ENCODE results near the gene ANO8. TPM values are rescaled to one million over a fixed set of nuclear protein-coding genes. Genes with fewer than 3 reads are reported as not detected.

The ANO8 gene, protein sequence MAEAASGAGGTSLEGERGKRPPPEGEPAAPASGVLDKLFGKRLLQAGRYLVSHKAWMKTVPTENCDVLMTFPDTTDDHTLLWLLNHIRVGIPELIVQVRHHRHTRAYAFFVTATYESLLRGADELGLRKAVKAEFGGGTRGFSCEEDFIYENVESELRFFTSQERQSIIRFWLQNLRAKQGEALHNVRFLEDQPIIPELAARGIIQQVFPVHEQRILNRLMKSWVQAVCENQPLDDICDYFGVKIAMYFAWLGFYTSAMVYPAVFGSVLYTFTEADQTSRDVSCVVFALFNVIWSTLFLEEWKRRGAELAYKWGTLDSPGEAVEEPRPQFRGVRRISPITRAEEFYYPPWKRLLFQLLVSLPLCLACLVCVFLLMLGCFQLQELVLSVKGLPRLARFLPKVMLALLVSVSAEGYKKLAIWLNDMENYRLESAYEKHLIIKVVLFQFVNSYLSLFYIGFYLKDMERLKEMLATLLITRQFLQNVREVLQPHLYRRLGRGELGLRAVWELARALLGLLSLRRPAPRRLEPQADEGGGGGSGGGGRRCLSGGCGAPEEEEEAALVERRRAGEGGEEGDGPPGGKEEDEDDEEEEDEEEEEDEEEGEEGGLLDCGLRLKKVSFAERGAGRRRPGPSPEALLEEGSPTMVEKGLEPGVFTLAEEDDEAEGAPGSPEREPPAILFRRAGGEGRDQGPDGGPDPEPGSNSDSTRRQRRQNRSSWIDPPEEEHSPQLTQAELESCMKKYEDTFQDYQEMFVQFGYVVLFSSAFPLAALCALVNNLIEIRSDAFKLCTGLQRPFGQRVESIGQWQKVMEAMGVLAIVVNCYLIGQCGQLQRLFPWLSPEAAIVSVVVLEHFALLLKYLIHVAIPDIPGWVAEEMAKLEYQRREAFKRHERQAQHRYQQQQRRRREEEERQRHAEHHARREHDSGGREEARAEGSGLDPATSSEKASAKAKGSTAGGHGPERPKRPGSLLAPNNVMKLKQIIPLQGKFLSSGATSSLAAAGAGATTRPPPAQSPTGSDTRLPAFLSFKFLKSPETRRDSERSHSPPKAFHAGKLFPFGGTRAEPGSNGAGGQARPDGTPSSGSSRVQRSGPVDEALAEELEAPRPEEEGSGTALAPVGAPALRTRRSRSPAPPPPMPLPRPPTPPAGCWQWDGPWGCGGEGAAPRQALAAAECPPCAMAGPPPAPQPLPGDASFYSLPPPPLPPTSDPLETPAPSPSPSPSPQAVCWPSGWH
- polyA plus RNA-seq: 1 to 10 TPM; 1.9 to 5.1 (median 3.9) TPM
- long read RNA-seq, donor 1: 0 reads
- long read RNA-seq, donor 2: 0 reads
- long read RNA-seq, donor 3: 0 reads
- long read RNA-seq, donor 4: 0 reads
- long read RNA-seq, donor 5: 0 reads
- long read RNA-seq, donor 6: 0 reads
- long read RNA-seq, donor 7: 0 reads
- long read RNA-seq, donor 8: 0 reads
- long read RNA-seq, donor 9: 0 reads
- long read RNA-seq, donor 10: 0 reads

DNA sequence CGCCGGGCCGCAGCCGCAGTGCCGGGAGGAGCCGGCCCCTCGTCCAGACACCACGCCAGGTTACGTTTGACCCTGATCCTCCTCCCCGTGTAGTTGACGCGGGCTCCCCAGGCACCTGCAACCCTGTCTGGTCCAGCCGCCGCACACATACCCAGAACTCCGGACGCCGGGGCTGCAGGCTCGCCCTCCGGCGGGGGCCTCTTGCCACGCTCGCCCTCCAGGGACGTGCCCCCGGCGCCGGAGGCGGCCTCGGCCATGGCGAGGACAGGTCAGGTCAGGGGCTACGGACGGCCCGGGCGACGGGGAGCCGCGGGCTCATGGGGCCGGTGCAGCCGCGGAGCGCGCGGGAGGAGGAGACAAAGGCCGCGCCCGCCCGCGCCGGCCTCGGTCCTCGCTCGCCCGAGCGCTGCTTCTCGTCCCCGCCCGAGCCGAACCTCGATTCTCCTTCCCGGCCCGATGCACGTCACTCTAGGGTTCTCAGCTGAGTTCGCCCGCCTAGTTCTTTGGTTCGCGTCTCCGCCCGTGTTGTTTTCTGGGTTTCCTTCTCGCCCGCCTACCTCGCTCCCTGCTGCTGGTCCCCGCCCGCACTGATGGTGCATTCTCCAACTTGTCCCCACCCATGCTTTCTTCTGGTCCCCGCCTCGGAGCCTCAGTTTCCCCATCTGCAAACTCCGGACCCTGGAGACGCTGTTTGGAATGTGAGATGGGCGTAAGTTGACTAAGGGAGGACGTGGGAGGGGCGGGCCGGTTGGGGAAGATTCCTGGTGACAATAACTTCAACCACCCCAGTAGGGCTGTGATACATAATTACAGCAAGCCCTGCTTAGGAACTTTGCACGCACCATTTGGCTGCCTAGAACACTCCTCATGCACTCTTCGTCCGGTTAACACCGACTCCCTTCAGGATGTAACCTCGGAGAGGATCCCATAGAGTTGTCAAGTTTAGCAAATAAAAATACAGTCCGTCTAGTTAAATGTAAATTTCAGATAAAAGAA, at the start of gene ANO8:
ANO8 (minus strand) TSS at position 442 of the 996 bp plus-strand sequence; CDS start at position 257, 185 bp downstream.
- H3K9me3 ChIP-seq (ENCODE audit: control insufficient read depth in 2 of 2, insufficient read depth in 1 of 2, low read depth in 1 of 2, low read length in 1 of 2): no peaks in the 10 kb centered on the region
- 1 to 2% (median 2%) methylated on average over 54 to 86 of the region's 86 CpGs for WGBS, 3 donors
- H3K4me3 ChIP-seq (ENCODE audit: low read depth in 1 of 3, low read length in 3 of 3): peak within 1 kb of the TSS; percentile 48 to 71 (median 48)
- H3K27me3 ChIP-seq (ENCODE audit: control insufficient read depth in 3 of 3, insufficient read depth in 3 of 3, low read length in 3 of 3): peaks cover 0 to 16% (median 0%) of the 10 kb centered on the region in 3 donors
- H3K27ac ChIP-seq (ENCODE audit: low read depth in 1 of 3, low read length in 2 of 3): peak within 1 kb of the TSS in 2 of 3 donors; percentile 46 to 56
- H3K4me1 ChIP-seq (ENCODE audit: control insufficient read depth in 3 of 3, insufficient read depth in 2 of 3, low read depth in 1 of 3, low read length in 2 of 3): peaks cover 5 to 22% (median 10%) of the 10 kb centered on the region in 3 donors
- peaks cover 0 to 27% (median 0%) of the 10 kb centered on the region in 3 donors for H3K36me3 ChIP-seq (ENCODE audit: control insufficient read depth in 3 of 3, insufficient read depth in 2 of 3, low read depth in 1 of 3, low read length in 3 of 3)
- DNase-seq: peak; percentile 95 to 99
- no peak for FAIRE-seq

DNA sequence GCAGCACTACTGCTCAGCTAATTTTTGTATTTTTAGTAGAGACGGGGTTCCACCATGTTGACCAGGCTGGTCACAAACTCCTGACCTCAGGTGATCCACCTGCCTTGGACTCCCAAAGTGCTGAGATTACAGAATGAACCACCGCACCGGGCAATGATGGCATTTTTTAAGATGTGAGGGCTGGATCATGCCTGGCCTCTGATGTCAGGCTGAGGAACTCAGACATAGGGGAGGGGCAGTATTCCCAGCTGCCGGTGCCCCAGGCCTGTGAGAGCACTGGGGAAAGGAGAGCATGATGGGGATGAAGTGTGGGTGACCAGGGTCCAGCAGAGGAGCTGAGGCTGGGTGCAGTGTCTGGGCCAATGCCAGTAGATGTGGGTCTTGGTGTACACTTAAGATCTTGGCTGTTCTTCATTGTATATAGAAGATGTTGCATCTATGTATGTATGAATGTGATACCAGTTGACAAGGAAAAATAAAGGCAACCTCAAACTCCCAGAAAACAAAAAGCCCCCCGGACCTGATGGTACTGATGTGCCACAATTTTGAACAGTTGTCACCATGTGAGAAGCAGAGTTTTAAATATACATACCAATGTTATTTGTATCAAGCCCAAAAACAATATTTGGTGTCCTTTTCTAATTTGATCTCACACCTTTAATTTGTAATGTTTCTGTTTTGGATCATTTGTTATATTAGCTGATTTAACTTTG, 45.9 kb upstream of the ANO8 start:
- Histone ChIP-seq H3K4me3 (ENCODE audit: low read depth in 1 of 3, low read length in 3 of 3) (no peak overlapping the region), H3K9me3 (ENCODE audit: control insufficient read depth in 2 of 2, insufficient read depth in 1 of 2, low read depth in 1 of 2, low read length in 1 of 2) (no peaks in the 10 kb centered on the region), H3K4me1 (ENCODE audit: control insufficient read depth in 3 of 3, insufficient read depth in 2 of 3, low read depth in 1 of 3, low read length in 2 of 3) (no peaks in the 10 kb centered on the region), H3K27me3 (ENCODE audit: control insufficient read depth in 3 of 3, insufficient read depth in 3 of 3, low read length in 3 of 3) (no peaks in the 10 kb centered on the region), H3K36me3 (ENCODE audit: control insufficient read depth in 3 of 3, insufficient read depth in 2 of 3, low read depth in 1 of 3, low read length in 3 of 3) (no peaks in the 10 kb centered on the region), H3K27ac (ENCODE audit: low read depth in 1 of 3, low read length in 2 of 3) (no peak overlapping the region)
- WGBS, 3 donors: 94 to 98% (median 95%) methylated on average over 5 of the region's 5 CpGs
- FAIRE-seq (no peak), DNase-seq (no peak)

DNA sequence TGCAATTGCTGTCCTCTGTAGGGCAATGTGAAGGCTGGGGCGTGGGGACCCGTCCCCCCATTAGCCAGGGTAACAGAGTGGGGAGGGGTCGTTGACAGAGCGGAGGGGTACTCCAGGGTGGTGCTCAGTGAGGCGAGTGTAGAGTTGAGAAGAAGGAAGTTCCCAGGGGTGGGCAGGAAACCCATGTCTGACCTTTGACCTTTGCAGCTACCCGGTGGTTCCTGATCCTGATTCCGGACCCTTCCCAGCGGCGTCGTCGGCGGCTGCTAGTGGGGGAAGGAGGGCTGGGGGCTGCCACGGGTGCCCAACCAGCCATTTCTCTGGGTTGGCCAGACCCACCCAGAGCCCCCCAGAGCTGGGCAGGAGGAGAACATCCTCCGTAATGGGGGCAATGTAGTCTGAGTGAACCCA, 44.6 kb upstream of the ANO8 start:
- Histone ChIP-seq H3K36me3 (ENCODE audit: control insufficient read depth in 3 of 3, insufficient read depth in 2 of 3, low read depth in 1 of 3, low read length in 3 of 3) (no peaks in the 10 kb centered on the region), H3K4me1 (ENCODE audit: control insufficient read depth in 3 of 3, insufficient read depth in 2 of 3, low read depth in 1 of 3, low read length in 2 of 3) (no peaks in the 10 kb centered on the region), H3K9me3 (ENCODE audit: control insufficient read depth in 2 of 2, insufficient read depth in 1 of 2, low read depth in 1 of 2, low read length in 1 of 2) (no peaks in the 10 kb centered on the region), H3K27ac (ENCODE audit: low read depth in 1 of 3, low read length in 2 of 3) (no peak overlapping the region), H3K27me3 (ENCODE audit: control insufficient read depth in 3 of 3, insufficient read depth in 3 of 3, low read length in 3 of 3) (no peaks in the 10 kb centered on the region), H3K4me3 (ENCODE audit: low read depth in 1 of 3, low read length in 3 of 3) (no peak overlapping the region)
- DNase-seq (no peak), FAIRE-seq (no peak)
- 29 to 40% (median 31%) methylated on average over 14 of the region's 14 CpGs for WGBS, 3 donors

DNA sequence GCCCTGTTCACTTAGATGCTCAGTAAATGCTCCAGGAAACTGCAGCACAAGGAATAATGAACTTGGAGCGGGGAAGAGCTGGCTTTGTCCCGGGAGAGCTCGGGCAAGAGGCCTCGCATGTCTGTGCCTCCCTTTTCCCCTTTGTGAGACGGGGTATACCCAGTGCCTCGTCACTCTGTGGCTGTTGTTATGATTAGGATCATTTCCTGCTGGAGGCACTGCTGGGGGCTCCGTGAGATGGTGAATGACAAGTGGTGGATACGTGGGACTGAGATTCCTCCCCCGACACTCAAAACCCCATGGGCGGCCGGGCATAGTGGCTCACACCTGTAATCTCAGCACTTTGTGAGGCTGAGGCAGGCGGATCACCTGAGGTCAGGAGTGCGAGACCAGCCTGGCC, 43.6 kb upstream of the ANO8 start:
- WGBS, 3 donors: 60 to 65% (median 61%) methylated on average over 12 to 13 of the region's 13 CpGs
- H3K27ac ChIP-seq (ENCODE audit: low read depth in 1 of 3, low read length in 2 of 3): no peak overlapping the region
- H3K9me3 ChIP-seq (ENCODE audit: control insufficient read depth in 2 of 2, insufficient read depth in 1 of 2, low read depth in 1 of 2, low read length in 1 of 2): no peaks in the 10 kb centered on the region
- H3K4me3 ChIP-seq (ENCODE audit: low read depth in 1 of 3, low read length in 3 of 3): no peak overlapping the region
- DNase-seq: no peak
- H3K36me3 ChIP-seq (ENCODE audit: control insufficient read depth in 3 of 3, insufficient read depth in 2 of 3, low read depth in 1 of 3, low read length in 3 of 3): no peaks in the 10 kb centered on the region
- no peak for FAIRE-seq
- no peaks in the 10 kb centered on the region for H3K27me3 ChIP-seq (ENCODE audit: control insufficient read depth in 3 of 3, insufficient read depth in 3 of 3, low read length in 3 of 3)
- no peaks in the 10 kb centered on the region for H3K4me1 ChIP-seq (ENCODE audit: control insufficient read depth in 3 of 3, insufficient read depth in 2 of 3, low read depth in 1 of 3, low read length in 2 of 3)

DNA sequence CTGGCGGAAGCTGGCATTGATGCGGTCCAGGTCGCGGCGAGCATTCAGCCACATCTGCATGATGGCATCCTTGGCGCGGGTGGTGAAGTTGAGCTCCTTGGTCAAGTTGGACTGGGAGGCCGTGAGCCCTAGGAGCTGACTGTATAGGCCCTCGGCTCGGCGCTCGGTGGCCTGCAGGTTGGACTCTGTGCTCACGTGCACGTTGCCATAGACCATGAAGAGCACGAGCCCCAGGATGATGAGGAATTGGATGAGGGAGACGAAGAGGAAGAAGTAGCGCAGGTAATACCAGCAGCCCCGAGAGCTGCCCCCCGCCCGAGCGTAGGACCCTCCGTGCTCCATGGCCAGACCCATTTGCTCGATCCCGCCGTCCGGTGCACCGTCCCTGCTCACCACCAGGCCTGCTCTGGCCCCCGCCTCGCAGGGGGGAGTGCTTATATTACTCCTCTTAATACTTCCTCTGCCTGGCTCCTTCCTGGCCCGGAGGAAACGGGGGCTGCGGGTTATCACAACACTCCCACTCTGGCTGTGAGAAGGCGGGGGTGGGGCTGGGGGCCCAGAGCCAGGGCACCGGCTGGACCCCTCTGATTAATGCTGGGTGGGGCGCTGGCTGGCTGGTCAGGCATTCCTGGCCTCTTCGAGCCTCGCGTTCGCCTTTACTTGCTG, 42.4 kb upstream of the ANO8 start, which contains the start of gene PLVAP:
PLVAP (minus strand) TSS at position 408 of the 666 bp plus-strand sequence; CDS start at position 354, 54 bp downstream.
- FAIRE-seq: no peak
- H3K27ac ChIP-seq (ENCODE audit: low read depth in 1 of 3, low read length in 2 of 3): peak within 1 kb of the TSS in 1 of 3 donors; percentile 66
- no peaks in the 10 kb centered on the region for H3K27me3 ChIP-seq (ENCODE audit: control insufficient read depth in 3 of 3, insufficient read depth in 3 of 3, low read length in 3 of 3)
- 48 to 58% (median 53%) methylated on average over 39 of the region's 39 CpGs for WGBS, 3 donors
- DNase-seq: no peak
- H3K9me3 ChIP-seq (ENCODE audit: control insufficient read depth in 2 of 2, insufficient read depth in 1 of 2, low read depth in 1 of 2, low read length in 1 of 2): no peaks in the 10 kb centered on the region
- no peaks in the 10 kb centered on the region for H3K4me1 ChIP-seq (ENCODE audit: control insufficient read depth in 3 of 3, insufficient read depth in 2 of 3, low read depth in 1 of 3, low read length in 2 of 3)
- H3K4me3 ChIP-seq (ENCODE audit: low read depth in 1 of 3, low read length in 3 of 3): peak within 1 kb of the TSS in 2 of 3 donors; percentile 11 to 14
- H3K36me3 ChIP-seq (ENCODE audit: control insufficient read depth in 3 of 3, insufficient read depth in 2 of 3, low read depth in 1 of 3, low read length in 3 of 3): no peaks in the 10 kb centered on the region

DNA sequence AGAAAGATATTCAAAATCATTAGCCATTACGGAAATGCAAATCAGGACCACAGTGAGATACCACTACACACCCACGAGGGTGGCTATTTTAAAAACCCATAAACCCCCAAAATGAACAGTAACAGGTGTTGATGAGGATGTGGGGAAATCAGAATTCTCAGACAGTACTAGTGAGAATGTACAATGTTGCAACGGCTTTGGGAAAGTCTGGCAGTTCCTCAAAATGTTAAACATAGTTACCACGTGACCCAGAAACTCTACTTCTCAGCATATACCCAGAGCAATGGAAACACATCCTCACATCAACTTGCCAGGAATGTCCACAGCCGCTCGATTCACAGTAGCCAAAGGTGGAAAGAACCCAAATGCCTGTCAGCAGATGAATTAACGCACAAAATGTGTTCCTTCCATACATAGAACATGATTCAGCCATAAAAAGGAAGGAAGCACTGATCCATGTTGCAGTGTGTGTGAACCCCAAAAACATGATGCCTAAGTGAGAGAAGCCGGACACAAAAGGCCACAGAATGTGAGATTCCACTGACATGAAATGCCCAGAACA, 35.5 kb upstream of the ANO8 start:
- Histone ChIP-seq H3K36me3 (ENCODE audit: control insufficient read depth in 3 of 3, insufficient read depth in 2 of 3, low read depth in 1 of 3, low read length in 3 of 3) (no peaks in the 10 kb centered on the region), H3K27ac (ENCODE audit: low read depth in 1 of 3, low read length in 2 of 3) (peak overlapping the region in 1 of 3 donors; percentile 22), H3K9me3 (ENCODE audit: control insufficient read depth in 2 of 2, insufficient read depth in 1 of 2, low read depth in 1 of 2, low read length in 1 of 2) (no peaks in the 10 kb centered on the region), H3K4me1 (ENCODE audit: control insufficient read depth in 3 of 3, insufficient read depth in 2 of 3, low read depth in 1 of 3, low read length in 2 of 3) (no peaks in the 10 kb centered on the region), H3K4me3 (ENCODE audit: low read depth in 1 of 3, low read length in 3 of 3) (no peak overlapping the region), H3K27me3 (ENCODE audit: control insufficient read depth in 3 of 3, insufficient read depth in 3 of 3, low read length in 3 of 3) (peaks cover 0 to 3% (median 0%) of the 10 kb centered on the region in 3 donors)
- DNase-seq: no peak
- WGBS, 3 donors: 34 to 58% (median 45%) methylated on average over 8 of the region's 8 CpGs
- no peak for FAIRE-seq

Data from small intestine (tissue), 16 donors.